HL-60 (cell line): ENCODE data around the gene SYTL3.

Experiments used
- POLR2AphosphoS5 ChIP-seq: IDR thresholded peaks from 2 replicates; pipeline ENCODE4 v1.6.1; 2012; ENCODE audit warnings: low read depth
- REST ChIP-seq: IDR thresholded peaks from 2 replicates; pipeline ENCODE4 v1.6.1; 2012; ENCODE audit warnings: low read depth; ENCODE audit not compliant: insufficient replicate concordance
- SPI1 ChIP-seq: IDR thresholded peaks from 2 replicates; pipeline ENCODE4 v1.6.1; 2012; ENCODE audit warnings: low read depth, mild to moderate bottlenecking, borderline replicate concordance
- TF ChIP-seq, protein P1 (sequence below): IDR thresholded peaks from one replicate; pipeline ENCODE4 v1.5.1; 2011; ENCODE audit warnings: low read length, control low read depth, inconsistent platforms; ENCODE audit not compliant: insufficient read depth

DNA sequence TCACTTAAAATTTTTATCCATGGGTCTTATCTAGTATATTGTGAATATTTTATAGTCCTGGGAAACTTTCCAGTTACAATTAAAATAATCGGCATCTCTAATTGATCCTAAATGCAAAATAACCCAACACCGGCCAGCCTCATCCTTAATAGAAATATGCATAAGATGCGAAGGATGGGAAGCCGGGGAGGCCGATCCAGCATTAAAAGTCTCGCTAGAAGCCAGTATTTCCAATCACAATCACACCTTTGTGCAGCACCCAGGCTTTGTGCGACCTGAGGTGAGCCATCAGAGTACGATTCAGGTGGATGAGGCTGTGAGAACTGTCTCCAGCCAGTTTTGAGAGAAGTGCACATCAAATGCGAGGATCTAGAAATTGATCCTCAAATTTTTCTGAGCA, 104.0 kb downstream of the SYTL3 start:
- TF ChIP-seq, protein P1, sequence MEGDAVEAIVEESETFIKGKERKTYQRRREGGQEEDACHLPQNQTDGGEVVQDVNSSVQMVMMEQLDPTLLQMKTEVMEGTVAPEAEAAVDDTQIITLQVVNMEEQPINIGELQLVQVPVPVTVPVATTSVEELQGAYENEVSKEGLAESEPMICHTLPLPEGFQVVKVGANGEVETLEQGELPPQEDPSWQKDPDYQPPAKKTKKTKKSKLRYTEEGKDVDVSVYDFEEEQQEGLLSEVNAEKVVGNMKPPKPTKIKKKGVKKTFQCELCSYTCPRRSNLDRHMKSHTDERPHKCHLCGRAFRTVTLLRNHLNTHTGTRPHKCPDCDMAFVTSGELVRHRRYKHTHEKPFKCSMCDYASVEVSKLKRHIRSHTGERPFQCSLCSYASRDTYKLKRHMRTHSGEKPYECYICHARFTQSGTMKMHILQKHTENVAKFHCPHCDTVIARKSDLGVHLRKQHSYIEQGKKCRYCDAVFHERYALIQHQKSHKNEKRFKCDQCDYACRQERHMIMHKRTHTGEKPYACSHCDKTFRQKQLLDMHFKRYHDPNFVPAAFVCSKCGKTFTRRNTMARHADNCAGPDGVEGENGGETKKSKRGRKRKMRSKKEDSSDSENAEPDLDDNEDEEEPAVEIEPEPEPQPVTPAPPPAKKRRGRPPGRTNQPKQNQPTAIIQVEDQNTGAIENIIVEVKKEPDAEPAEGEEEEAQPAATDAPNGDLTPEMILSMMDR: no peak
- TF ChIP-seq REST: no peak
- TF ChIP-seq POLR2AphosphoS5: no peak
- TF ChIP-seq SPI1: no peak
